ENCODE measurements around the gene CHERP.

- TF ChIP-seq CTCF (IDR thresholded peaks at IDR 0.05; ENCODE audit: control extremely low read depth in 1 of 3, insufficient read depth in 1 of 3, low read depth in 1 of 3, low read length in 3 of 3) (no peak), YY1 (IDR thresholded peaks at IDR 0.05; ENCODE audit: low read depth, low read length) (no peak), SP4 (IDR thresholded peaks at IDR 0.05; ENCODE audit: low read length) (no peak), KDM5A (IDR thresholded peaks at IDR 0.05; ENCODE audit: low read length) (no peak), SP1 (IDR thresholded peaks at IDR 0.05; ENCODE audit: low read depth, low read length) (no peak), JUN (IDR thresholded peaks at IDR 0.05; ENCODE audit: low read depth, low read length) (no peak)
Observed at GRCh38 chr19:16524991-16525734, 17.1 kb downstream of the CHERP start.

Data from H1 (cell line).